Measurements from ENCODE around the gene CCDC192.

Gene CCDC192

GRCh38 chr5:127924606-127925005 lies 221.4 kb downstream of the CCDC192 start:
- CTCF ChIA-PET: interaction anchor here (0.6 to 0.7 kb wide), 2 partner anchors 47 to 379 kb away, joined by 3 read pairs; no protein-coding TSS in a partner anchor
- no peak overlapping the region for H3K4me3 ChIP-seq (ENCODE audit: low read depth, low read length)
- DNase-seq (ENCODE audit: low read depth, low spot score): no peak
- TF ChIP-seq CTCF (IDR thresholded peaks at IDR 0.05; ENCODE audit: insufficient read depth, low read length, missing control alignments): no peak
- POLR2A ChIA-PET: no interaction called here

- ChIA-PET CTCF (interaction anchor here (0.9 to 1.5 kb wide), 2 partner anchors 10 to 18 kb away, joined by 3 read pairs; no protein-coding TSS in a partner anchor), POLR2A (no interaction called here)
- DNase-seq (ENCODE audit: low read depth, low spot score): no peak
- H3K4me3 ChIP-seq (ENCODE audit: low read depth, low read length): no peak overlapping the region
- TF ChIP-seq CTCF (IDR thresholded peaks at IDR 0.05; ENCODE audit: insufficient read depth, low read length, missing control alignments): no peak
Observed at GRCh38 chr5:127925916-127926315, 222.7 kb downstream of the CCDC192 start.

DNA sequence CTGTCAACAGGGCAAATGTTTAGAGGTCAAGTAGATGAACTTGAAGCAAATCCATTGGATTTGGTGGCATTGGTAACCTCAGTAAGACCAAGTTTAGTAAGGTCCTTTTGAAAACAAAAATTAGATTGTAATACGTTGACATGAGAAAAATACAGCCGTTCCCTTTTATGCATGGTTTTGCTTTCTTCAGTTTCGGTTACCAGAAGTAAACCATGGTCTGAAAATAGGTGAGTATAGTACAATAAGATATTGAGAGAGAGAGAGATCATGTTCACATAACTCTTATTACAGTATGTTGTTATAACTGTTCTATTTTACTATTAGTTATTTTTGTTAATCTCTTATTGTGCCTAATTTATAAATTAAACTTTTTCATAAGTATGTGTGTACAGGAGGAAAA lies 223.8 kb downstream of the CCDC192 start:
- H3K4me3 ChIP-seq (ENCODE audit: low read depth, low read length): no peak overlapping the region
- ChIA-PET CTCF (no interaction called here), POLR2A (no interaction called here)
- no peak for DNase-seq (ENCODE audit: low read depth, low spot score)
- TF ChIP-seq CTCF (IDR thresholded peaks at IDR 0.05; ENCODE audit: insufficient read depth, low read length, missing control alignments): no peak

GRCh38 chr5:127928053-127928452 lies 224.9 kb downstream of the CCDC192 start:
- no peak overlapping the region for H3K4me3 ChIP-seq (ENCODE audit: low read depth, low read length)
- ChIA-PET POLR2A (no interaction called here), CTCF (no interaction called here)
- DNase-seq (ENCODE audit: low read depth, low spot score): no peak
- no peak for TF ChIP-seq CTCF (IDR thresholded peaks at IDR 0.05; ENCODE audit: insufficient read depth, low read length, missing control alignments)

DNA sequence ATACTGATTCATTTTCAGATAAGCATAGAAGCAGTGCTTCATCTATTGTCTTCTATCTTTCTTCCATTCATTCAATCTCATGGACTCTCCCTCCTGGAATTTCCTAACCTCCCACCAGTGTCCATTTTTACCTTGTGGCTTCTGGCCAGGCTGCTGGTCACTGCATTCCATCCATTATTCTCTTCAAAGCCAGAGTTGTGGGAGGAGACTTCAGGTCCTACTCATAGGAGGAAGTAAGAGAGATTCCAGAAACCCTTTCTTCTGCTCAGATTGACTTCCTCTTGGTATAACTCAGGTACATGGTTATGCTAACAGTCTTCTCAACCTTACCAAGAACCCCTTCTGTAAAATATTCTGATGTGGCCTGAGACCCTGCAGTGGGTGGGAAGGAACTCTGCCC lies 227.1 kb downstream of the CCDC192 start:
- ChIA-PET CTCF (no interaction called here), POLR2A (no interaction called here)
- no peak overlapping the region for H3K4me3 ChIP-seq (ENCODE audit: low read depth, low read length)
- no peak for DNase-seq (ENCODE audit: low read depth, low spot score)
- TF ChIP-seq CTCF (IDR thresholded peaks at IDR 0.05; ENCODE audit: insufficient read depth, low read length, missing control alignments): no peak

DNA sequence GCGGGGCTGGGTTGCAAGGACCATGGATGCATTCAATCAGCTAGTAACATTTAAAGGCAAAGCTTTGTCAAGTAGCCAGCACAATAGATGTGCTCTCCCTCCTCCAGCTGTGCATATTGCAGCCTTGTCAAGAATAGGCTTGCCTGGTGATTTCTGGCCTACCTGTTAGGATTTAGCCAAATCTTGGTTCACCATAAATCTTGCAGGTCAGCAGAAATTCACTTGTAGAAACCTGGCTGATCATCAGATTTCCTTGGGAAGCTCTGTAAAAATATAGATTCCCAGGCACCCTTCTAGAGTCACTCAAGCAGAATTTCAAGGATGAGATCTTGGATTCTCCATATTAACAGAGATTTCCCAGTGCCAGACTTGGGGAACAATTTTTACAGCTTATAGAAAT lies 228.2 kb downstream of the CCDC192 start:
- ChIA-PET CTCF (interaction anchor here (1.4 kb wide), 1 partner anchor 9 kb away, joined by 3 read pairs; no protein-coding TSS in a partner anchor), POLR2A (no interaction called here)
- TF ChIP-seq CTCF (IDR thresholded peaks at IDR 0.05; ENCODE audit: insufficient read depth, low read length, missing control alignments): no peak
- no peak overlapping the region for H3K4me3 ChIP-seq (ENCODE audit: low read depth, low read length)
- DNase-seq (ENCODE audit: low read depth, low spot score): no peak

Measured in AG04449 (cell line).